T-helper 2 cell treated with Interferon-gamma antibody and Interleukin-4, amounts not matched to agents 100 ng/mL and 5 ng/mL, for 36 hours (primary cell): ENCODE results near the gene SPART. TPM values are rescaled to one million over a fixed set of nuclear protein-coding genes. Genes with fewer than 3 reads are reported as not detected.
"Not testable (repeated sequence)": the region's sequence is repeated elsewhere in the genome, so short reads cannot be mapped to it uniquely, and the experiment has no call there.

Experiments used
- intact Hi-C: fragments of 100-400 bp; cut with micrococcal nuclease; formaldehyde crosslinking; loops from one replicate; pipeline ENCODE4 v1.15.1; 2023
- total RNA-seq: library from RNA; stranded (reverse); gene quantifications from 2 replicates; pipeline ENCODE4 v1.2.3, GENCODE V29; 2022

Gene SPART
- total RNA-seq, 1 donor from 2014 or later: 25.9 TPM

GRCh38 chr13:36354842-36355623 lies 8.8 kb upstream of the SPART start:
- intact Hi-C loops: no loop called here

GRCh38 chr13:36353001-36353400 lies 6.8 kb upstream of the SPART start:
- intact Hi-C loops: no loop called here

- intact Hi-C loops: no loop called here
Observed at GRCh38 chr13:36352350-36352749, 6.2 kb upstream of the SPART start.

- intact Hi-C loops: loop anchor here (5.0 kb wide), 3 partner anchors 65 to 710 kb away; partner anchors contain the start of genes RFXAP and SUPT20H
Observed at GRCh38 chr13:36347531-36348210, 1.5 kb upstream of the SPART start.

GRCh38 chr13:36345438-36346221 lies 564 bp downstream of the SPART start:
- intact Hi-C loops: loop anchor here (1.0 to 5.0 kb wide), 7 partner anchors 48 to 712 kb away; partner anchors contain the start of genes CCDC169, EXOSC8, RFXAP and SUPT20H

GRCh38 chr13:36344886-36345437 lies 1.2 kb downstream of the SPART start:
- intact Hi-C loops: loop anchor here (1.0 to 5.0 kb wide), 6 partner anchors 48 to 712 kb away; partner anchors contain the start of genes CCDC169, EXOSC8, RFXAP and SUPT20H

GRCh38 chr13:36344173-36344572 lies 2.0 kb downstream of the SPART start:
- intact Hi-C loops: loop anchor here (2.0 kb wide), 1 partner anchor 77 kb away; no protein-coding TSS in a partner anchor

GRCh38 chr13:36343766-36344165 lies 2.4 kb downstream of the SPART start:
- intact Hi-C loops: loop anchor here (2.0 kb wide), 1 partner anchor 77 kb away; no protein-coding TSS in a partner anchor

- intact Hi-C loops: no loop called here
Observed at GRCh38 chr13:36342715-36343114, 3.5 kb downstream of the SPART start.

- intact Hi-C loops: no loop called here
Observed at GRCh38 chr13:36341718-36342117, 4.5 kb downstream of the SPART start.

- intact Hi-C loops: no loop called here
Observed at GRCh38 chr13:36339600-36340155, 6.5 kb downstream of the SPART start.

GRCh38 chr13:36337938-36338641 lies 8.1 kb downstream of the SPART start:
- intact Hi-C loops: no loop called here

- intact Hi-C loops: no loop called here
Observed at GRCh38 chr13:36332986-36333385, 13.2 kb downstream of the SPART start.

- intact Hi-C loops: not testable (repeated sequence)
Observed at GRCh38 chr13:36332255-36332654, 13.9 kb downstream of the SPART start.

GRCh38 chr13:36331280-36331679 lies 14.9 kb downstream of the SPART start:
- intact Hi-C loops: no loop called here

GRCh38 chr13:36329361-36329760 lies 16.8 kb downstream of the SPART start:
- intact Hi-C loops: no loop called here

- intact Hi-C loops: no loop called here
Observed at GRCh38 chr13:36328821-36329220, 17.4 kb downstream of the SPART start.

- intact Hi-C loops: no loop called here
Observed at GRCh38 chr13:36325912-36326311, 20.3 kb downstream of the SPART start.

- intact Hi-C loops: not testable (repeated sequence)
Observed at GRCh38 chr13:36324881-36325280, 21.3 kb downstream of the SPART start.

- intact Hi-C loops: no loop called here
Observed at GRCh38 chr13:36323951-36324566, 22.1 kb downstream of the SPART start.
